Stimulated activated CD4-positive, alpha-beta T cell treated with anti-CD3 and anti-CD28 coated beads, Interleukin-15, amount 100 ng/mL, for 1 hour (primary cell): ENCODE data around the gene TBPL2.
A peak's percentile ranks its signal among the peaks of the same experiment; 100 is the strongest.
"Not testable (repeated sequence)": the region's sequence is repeated elsewhere in the genome, so short reads cannot be mapped to it uniquely, and the experiment has no call there.

ENCODE experiments used
- DNase-seq, 2 donors: peaks; one replicate each; pipeline ENCODE4 v3.0.0-alpha.2; 2020; ENCODE audit warnings: low read depth in 1 of 2, low spot score in 1 of 2

The TBPL2 gene

GRCh38 chr14:55441286-55441685, 870 bp upstream of the TBPL2 start:
- DNase-seq, result no peak

GRCh38 chr14:55438066-55438683, 2.2 kb downstream of the TBPL2 start:
- no peak for DNase-seq

GRCh38 chr14:55436931-55437330, 3.5 kb downstream of the TBPL2 start:
- no peak for DNase-seq

GRCh38 chr14:55436519-55436918, 3.9 kb downstream of the TBPL2 start:
- DNase-seq, result no peak

GRCh38 chr14:55434805-55435174, 5.6 kb downstream of the TBPL2 start:
- no peak for DNase-seq

GRCh38 chr14:55433880-55434804, 6.3 kb downstream of the TBPL2 start:
- DNase-seq, result no peak

GRCh38 chr14:55432628-55433027, 7.8 kb downstream of the TBPL2 start:
- no peak for DNase-seq

GRCh38 chr14:55430024-55430690, 10.3 kb downstream of the TBPL2 start:
- no peak for DNase-seq

GRCh38 chr14:55427439-55427838, 13.0 kb downstream of the TBPL2 start:
- DNase-seq, result no peak

- DNase-seq, result no peak
Observed at GRCh38 chr14:55426891-55427290, 13.5 kb downstream of the TBPL2 start.

- no peak for DNase-seq
Observed at GRCh38 chr14:55425091-55425490, 15.3 kb downstream of the TBPL2 start.

- no peak for DNase-seq
Observed at GRCh38 chr14:55423969-55424368, 16.4 kb downstream of the TBPL2 start.

GRCh38 chr14:55422338-55422737, 18.1 kb downstream of the TBPL2 start:
- not testable (repeated sequence) for DNase-seq

GRCh38 chr14:55419663-55420062, 20.8 kb downstream of the TBPL2 start:
- DNase-seq, result no peak

- DNase-seq, result no peak
Observed at GRCh38 chr14:55418411-55418810, 22.0 kb downstream of the TBPL2 start.

- no peak for DNase-seq
Observed at GRCh38 chr14:55417955-55418354, 22.5 kb downstream of the TBPL2 start.

GRCh38 chr14:55416866-55417265, 23.6 kb downstream of the TBPL2 start:
- no peak for DNase-seq

- no peak for DNase-seq
Observed at GRCh38 chr14:55414551-55414950, 25.9 kb downstream of the TBPL2 start.

GRCh38 chr14:55412676-55413075, 27.7 kb downstream of the TBPL2 start:
- no peak for DNase-seq

GRCh38 chr14:55411426-55412389, 28.7 kb downstream of the TBPL2 start, which contains the start of gene ATG14:
Gene ATG14, minus strand, starts transcription at chr14:55411830. Its CDS starts 8 bp downstream, at chr14:55411822.
- DNase-seq, result peak; percentile 48 to 59

- no peak for DNase-seq
Observed at GRCh38 chr14:55410876-55411275, 29.5 kb downstream of the TBPL2 start.
